Astrocyte (in vitro differentiated cells and primary cell): Measurements from ENCODE around the gene TEX22.

ENCODE experiments used
- EZH2 ChIP-seq: IDR thresholded peaks from 2 replicates; pipeline ENCODE4 v1.6.1; 2012; ENCODE audit warnings: mild to moderate bottlenecking, low read length, inconsistent platforms; ENCODE audit not compliant: insufficient read depth
- TF ChIP-seq, protein P1 (sequence below): IDR thresholded peaks from 2 replicates; pipeline ENCODE4 v1.5.1; 2011; ENCODE audit warnings: low read depth, mild to moderate bottlenecking, inconsistent platforms, low read length, moderate library complexity; ENCODE audit not compliant: insufficient read depth

GRCh38 chr14:105390849-105391500 is 7.4 kb upstream of the TEX22 start:
- TF ChIP-seq, protein P1, sequence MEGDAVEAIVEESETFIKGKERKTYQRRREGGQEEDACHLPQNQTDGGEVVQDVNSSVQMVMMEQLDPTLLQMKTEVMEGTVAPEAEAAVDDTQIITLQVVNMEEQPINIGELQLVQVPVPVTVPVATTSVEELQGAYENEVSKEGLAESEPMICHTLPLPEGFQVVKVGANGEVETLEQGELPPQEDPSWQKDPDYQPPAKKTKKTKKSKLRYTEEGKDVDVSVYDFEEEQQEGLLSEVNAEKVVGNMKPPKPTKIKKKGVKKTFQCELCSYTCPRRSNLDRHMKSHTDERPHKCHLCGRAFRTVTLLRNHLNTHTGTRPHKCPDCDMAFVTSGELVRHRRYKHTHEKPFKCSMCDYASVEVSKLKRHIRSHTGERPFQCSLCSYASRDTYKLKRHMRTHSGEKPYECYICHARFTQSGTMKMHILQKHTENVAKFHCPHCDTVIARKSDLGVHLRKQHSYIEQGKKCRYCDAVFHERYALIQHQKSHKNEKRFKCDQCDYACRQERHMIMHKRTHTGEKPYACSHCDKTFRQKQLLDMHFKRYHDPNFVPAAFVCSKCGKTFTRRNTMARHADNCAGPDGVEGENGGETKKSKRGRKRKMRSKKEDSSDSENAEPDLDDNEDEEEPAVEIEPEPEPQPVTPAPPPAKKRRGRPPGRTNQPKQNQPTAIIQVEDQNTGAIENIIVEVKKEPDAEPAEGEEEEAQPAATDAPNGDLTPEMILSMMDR = no peak
- TF ChIP-seq EZH2 = no peak
